ENCODE results near the gene RBM44.

The RBM44 gene

GRCh38 chr2:237872178-237872887 is 73.8 kb downstream of the RBM44 start:
- H3K79me2 ChIP-seq (ENCODE audit: low read length), result no peaks in the 10 kb centered on the region

DNA sequence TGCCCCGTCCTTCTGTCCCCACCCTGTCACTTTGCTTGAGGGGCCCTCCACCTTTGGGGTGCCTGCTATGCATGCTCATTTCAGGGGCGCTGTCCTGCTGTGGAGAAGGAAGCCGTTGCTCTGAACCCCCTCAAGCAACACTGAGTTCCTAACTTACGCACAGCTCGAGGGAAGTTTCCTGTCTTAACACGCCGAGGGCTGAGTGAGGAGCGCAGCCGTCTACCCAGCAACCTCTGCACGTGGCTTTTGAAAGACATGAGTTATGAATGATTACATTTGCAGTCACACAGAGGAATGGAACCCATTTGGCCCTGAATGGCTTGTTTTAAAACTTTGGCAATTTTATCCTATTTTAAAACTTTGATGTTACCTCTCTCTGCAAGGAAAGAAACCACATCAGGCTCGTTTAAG is 74.8 kb downstream of the RBM44 start:
- Histone ChIP-seq H4K20me1 (ENCODE audit: insufficient read depth, low read length) (no peaks in the 10 kb centered on the region), H3K4me3 (ENCODE audit: low read length) (no peak overlapping the region), H3K27ac (ENCODE audit: low read length) (no peak overlapping the region), H3K4me1 (ENCODE audit: low read length) (no peaks in the 10 kb centered on the region), H3K9me3 (replicated peaks; ENCODE audit: insufficient read depth, low read length) (no peaks in the 10 kb centered on the region), H3K36me3 (replicated peaks; ENCODE audit: insufficient read depth, low read length) (no peaks in the 10 kb centered on the region), H3K4me2 (ENCODE audit: low read depth, low read length) (no peak overlapping the region), H3K9me2 (replicated peaks; ENCODE audit: insufficient read depth, low read length) (no peaks in the 10 kb centered on the region), H3K79me2 (ENCODE audit: low read length) (no peaks in the 10 kb centered on the region), H3K9ac (ENCODE audit: low read length) (no peak overlapping the region), H3K27me3 (replicated peaks; ENCODE audit: insufficient read depth, low read length) (no peaks in the 10 kb centered on the region), H2AFZ (ENCODE audit: low read length) (no peak overlapping the region), H3F3A (ENCODE audit: insufficient read depth, low read length) (no peaks in the 10 kb centered on the region)
- no peak for DNase-seq
- TF ChIP-seq, protein P1, sequence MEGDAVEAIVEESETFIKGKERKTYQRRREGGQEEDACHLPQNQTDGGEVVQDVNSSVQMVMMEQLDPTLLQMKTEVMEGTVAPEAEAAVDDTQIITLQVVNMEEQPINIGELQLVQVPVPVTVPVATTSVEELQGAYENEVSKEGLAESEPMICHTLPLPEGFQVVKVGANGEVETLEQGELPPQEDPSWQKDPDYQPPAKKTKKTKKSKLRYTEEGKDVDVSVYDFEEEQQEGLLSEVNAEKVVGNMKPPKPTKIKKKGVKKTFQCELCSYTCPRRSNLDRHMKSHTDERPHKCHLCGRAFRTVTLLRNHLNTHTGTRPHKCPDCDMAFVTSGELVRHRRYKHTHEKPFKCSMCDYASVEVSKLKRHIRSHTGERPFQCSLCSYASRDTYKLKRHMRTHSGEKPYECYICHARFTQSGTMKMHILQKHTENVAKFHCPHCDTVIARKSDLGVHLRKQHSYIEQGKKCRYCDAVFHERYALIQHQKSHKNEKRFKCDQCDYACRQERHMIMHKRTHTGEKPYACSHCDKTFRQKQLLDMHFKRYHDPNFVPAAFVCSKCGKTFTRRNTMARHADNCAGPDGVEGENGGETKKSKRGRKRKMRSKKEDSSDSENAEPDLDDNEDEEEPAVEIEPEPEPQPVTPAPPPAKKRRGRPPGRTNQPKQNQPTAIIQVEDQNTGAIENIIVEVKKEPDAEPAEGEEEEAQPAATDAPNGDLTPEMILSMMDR (IDR thresholded peaks at IDR 0.05; ENCODE audit: low read length), result no peak
- no peak for TF ChIP-seq EZH2 (optimal IDR thresholded peaks at IDR 0.05; ENCODE audit: low read depth, low read length)
- TF ChIP-seq EZH2phosphoT487 (IDR thresholded peaks at IDR 0.05; ENCODE audit: low read length), result no peak

More at GRCh38 chr2:237872178-237872887, 73.8 kb downstream of the RBM44 start:
- Histone ChIP-seq H3K9me3 (replicated peaks; ENCODE audit: insufficient read depth, low read length) (no peaks in the 10 kb centered on the region), H3K4me2 (ENCODE audit: low read depth, low read length) (no peak overlapping the region), H3K9me2 (replicated peaks; ENCODE audit: insufficient read depth, low read length) (no peaks in the 10 kb centered on the region), H4K20me1 (ENCODE audit: insufficient read depth, low read length) (no peaks in the 10 kb centered on the region), H3K4me3 (ENCODE audit: low read length) (no peak overlapping the region), H3F3A (ENCODE audit: insufficient read depth, low read length) (no peaks in the 10 kb centered on the region), H3K27ac (ENCODE audit: low read length) (no peak overlapping the region), H3K36me3 (replicated peaks; ENCODE audit: insufficient read depth, low read length) (no peaks in the 10 kb centered on the region), H2AFZ (ENCODE audit: low read length) (no peak overlapping the region), H3K4me1 (ENCODE audit: low read length) (no peaks in the 10 kb centered on the region), H3K9ac (ENCODE audit: low read length) (no peak overlapping the region), H3K27me3 (replicated peaks; ENCODE audit: insufficient read depth, low read length) (no peaks in the 10 kb centered on the region)
- no peak for DNase-seq
- TF ChIP-seq, protein P1 (IDR thresholded peaks at IDR 0.05; ENCODE audit: low read length), result no peak
- TF ChIP-seq EZH2 (optimal IDR thresholded peaks at IDR 0.05; ENCODE audit: low read depth, low read length) (no peak), EZH2phosphoT487 (IDR thresholded peaks at IDR 0.05; ENCODE audit: low read length) (no peak)

- Histone ChIP-seq H3K4me2 (ENCODE audit: low read depth, low read length) (no peak overlapping the region), H2AFZ (ENCODE audit: low read length) (no peak overlapping the region), H4K20me1 (ENCODE audit: insufficient read depth, low read length) (no peaks in the 10 kb centered on the region), H3F3A (ENCODE audit: insufficient read depth, low read length) (no peaks in the 10 kb centered on the region), H3K9me2 (replicated peaks; ENCODE audit: insufficient read depth, low read length) (no peaks in the 10 kb centered on the region), H3K9ac (ENCODE audit: low read length) (no peak overlapping the region), H3K27ac (ENCODE audit: low read length) (no peak overlapping the region), H3K9me3 (replicated peaks; ENCODE audit: insufficient read depth, low read length) (no peaks in the 10 kb centered on the region), H3K4me3 (ENCODE audit: low read length) (no peak overlapping the region), H3K27me3 (replicated peaks; ENCODE audit: insufficient read depth, low read length) (no peaks in the 10 kb centered on the region), H3K36me3 (replicated peaks; ENCODE audit: insufficient read depth, low read length) (no peaks in the 10 kb centered on the region), H3K79me2 (ENCODE audit: low read length) (no peaks in the 10 kb centered on the region), H3K4me1 (ENCODE audit: low read length) (no peaks in the 10 kb centered on the region)
- DNase-seq, result no peak
- TF ChIP-seq, protein P1 (IDR thresholded peaks at IDR 0.05; ENCODE audit: low read length), result no peak
- no peak for TF ChIP-seq EZH2phosphoT487 (IDR thresholded peaks at IDR 0.05; ENCODE audit: low read length)
- no peak for TF ChIP-seq EZH2 (optimal IDR thresholded peaks at IDR 0.05; ENCODE audit: low read depth, low read length)
These were observed 75.4 kb downstream of the RBM44 start for GRCh38 chr2:237873897-237874551.

Data from MM.1S (cell line).